HG03135 (cell line): ENCODE data around the gene ZNF660.

ENCODE experiments used
- ATAC-seq: cut with Tn5 transposase; IDR thresholded peaks from one replicate; pipeline ENCODE4 v1.9.1; 2021; ENCODE audit warnings: mild to moderate bottlenecking, moderate library complexity; ENCODE audit not compliant: unreplicated experiment

ZNF660 gene

GRCh38 chr3:44628716-44629115, 44.0 kb downstream of the ZNF660 start:
- no peak for ATAC-seq

GRCh38 chr3:44632193-44632592, 47.4 kb downstream of the ZNF660 start:
- no peak for ATAC-seq

- no peak for ATAC-seq
Observed at GRCh38 chr3:44642337-44642736, 57.6 kb downstream of the ZNF660 start.

GRCh38 chr3:44643024-44643423, 58.3 kb downstream of the ZNF660 start:
- ATAC-seq = no peak

GRCh38 chr3:44647771-44648170, 63.0 kb downstream of the ZNF660 start:
- ATAC-seq = no peak

GRCh38 chr3:44648564-44649229, 63.9 kb downstream of the ZNF660 start, which contains the start of gene ZNF35:
ZNF35 (plus strand) TSS chr3:44648732; CDS start chr3:44651068, 2,336 bp downstream.
- peak; percentile 95 for ATAC-seq
